ENCODE results near the gene TMEM119. TPM values are rescaled to one million over a fixed set of nuclear protein-coding genes. Genes with fewer than 3 reads are reported as not detected.
"Not testable (repeated sequence)": the region's sequence is repeated elsewhere in the genome, so short reads cannot be mapped to it uniquely, and the experiment has no call there.

TMEM119 gene
- total RNA-seq, 5 donors from 2014 or later (not counting 1 experiment from before 2014, with no cell fraction given), result 0.13 to 3.9 (median 0.98) TPM

GRCh38 chr12:108559007-108559655 lies 38.8 kb downstream of the TMEM119 start:
- Mint-ChIP-seq H3K27me3 (no peaks in the 10 kb centered on the region), H3K9me3 (no peaks in the 10 kb centered on the region), H3K27ac (peak overlapping the region; percentile 34 to 99), H3K4me3 (peak overlapping the region; percentile 98 to 100 (median 100)), H3K4me1 (peaks cover 61 to 79% (median 71%) of the 10 kb centered on the region in 3 donors), H3K36me3 (peaks cover 7% of the 10 kb centered on the region)
- H3K27ac ChIP-seq (ENCODE audit: low read length), result no peak overlapping the region
- ChIA-PET POLR2A (interaction anchor here in 1 of 2 donors (0.6 kb wide), 1 partner anchor 75 kb away, joined by 4 read pairs; no protein-coding TSS in a partner anchor), CTCF (interaction anchor here (0.6 to 0.7 kb wide), 3 partner anchors 10 to 259 kb away, joined by 3 to 7 read pairs (median 5); no protein-coding TSS in a partner anchor)
- WGBS (ENCODE audit: insufficient coverage), result 85% methylated on average over 5 of the region's 14 CpGs
- H3K9me3 ChIP-seq, result no peaks in the 10 kb centered on the region
- no peak overlapping the region for H3K4me3 ChIP-seq (ENCODE audit: control insufficient read depth in 1 of 2, extremely low read depth in 1 of 2, low read length in 1 of 2)
- peaks cover 4 to 13% of the 10 kb centered on the region in 2 donors for H3K36me3 ChIP-seq (ENCODE audit: control insufficient read depth in 2 of 2, extremely low read depth in 1 of 2, insufficient read depth in 1 of 2, low read length in 1 of 2)
- peaks cover 41 to 60% of the 10 kb centered on the region in 2 experiments for H3K4me1 ChIP-seq (ENCODE audit: control insufficient read depth in 1 of 2, extremely low read depth in 1 of 2, insufficient read depth in 2 of 2, low read length in 2 of 2)
- H3K27me3 ChIP-seq (replicated peaks in 1 of 2; ENCODE audit: control insufficient read depth in 2 of 2, extremely low read depth in 1 of 2, insufficient read depth in 2 of 2, low read length in 1 of 2), result no peaks in the 10 kb centered on the region
- DNase-seq (no peak), ATAC-seq (replicated peaks in 1 of 4) (no peak)

- H3K27me3 Mint-ChIP-seq; H3K36me3 ChIP-seq (ENCODE audit: control insufficient read depth in 2 of 2, extremely low read depth in 1 of 2, insufficient read depth in 1 of 2, low read length in 1 of 2); H3K27me3 ChIP-seq (replicated peaks in 1 of 2; ENCODE audit: control insufficient read depth in 2 of 2, extremely low read depth in 1 of 2, insufficient read depth in 2 of 2, low read length in 1 of 2); H3K9me3 Mint-ChIP-seq; ATAC-seq (replicated peaks in 1 of 4); DNase-seq; H3K27ac Mint-ChIP-seq; H3K9me3 ChIP-seq; H3K4me3 ChIP-seq (ENCODE audit: control insufficient read depth in 1 of 2, extremely low read depth in 1 of 2, low read length in 1 of 2); H3K27ac ChIP-seq (ENCODE audit: low read length): not testable (repeated sequence)
- ChIA-PET CTCF (interaction anchor here (0.6 to 1.2 kb wide), 5 partner anchors 24 to 656 kb away, joined by 3 to 5 read pairs (median 4); no protein-coding TSS in a partner anchor), POLR2A (interaction anchor here in 1 of 2 donors (0.6 kb wide), 1 partner anchor 1742 kb away, joined by 3 read pairs; no protein-coding TSS in a partner anchor)
- H3K4me3 Mint-ChIP-seq, result peak overlapping the region in 2 of 3 donors; percentile 21 to 98
- 87% methylated on average over 6 of the region's 9 CpGs for WGBS (ENCODE audit: insufficient coverage)
- peaks cover 13% of the 10 kb centered on the region for H3K36me3 Mint-ChIP-seq
- H3K4me1 ChIP-seq (ENCODE audit: control insufficient read depth in 1 of 2, extremely low read depth in 1 of 2, insufficient read depth in 2 of 2, low read length in 2 of 2), result peaks cover 33 to 38% of the 10 kb centered on the region in 2 experiments
- H3K4me1 Mint-ChIP-seq, result peaks cover 85 to 94% (median 89%) of the 10 kb centered on the region in 3 donors
Observed at GRCh38 chr12:108555383-108555782, 42.5 kb downstream of the TMEM119 start.

- no peaks in the 10 kb centered on the region for H3K27me3 ChIP-seq (replicated peaks in 1 of 2; ENCODE audit: control insufficient read depth in 2 of 2, extremely low read depth in 1 of 2, insufficient read depth in 2 of 2, low read length in 1 of 2)
- no peak for DNase-seq
- H3K27ac ChIP-seq (ENCODE audit: low read length), result no peak overlapping the region
- Mint-ChIP-seq H3K4me1 (peaks cover 81 to 87% (median 84%) of the 10 kb centered on the region in 3 donors), H3K27me3 (no peaks in the 10 kb centered on the region), H3K9me3 (no peaks in the 10 kb centered on the region), H3K4me3 (peak overlapping the region in 1 of 3 donors; percentile 48), H3K27ac (no peak overlapping the region), H3K36me3 (peaks cover 20% of the 10 kb centered on the region)
- peaks cover 4 to 8% of the 10 kb centered on the region in 2 donors for H3K36me3 ChIP-seq (ENCODE audit: control insufficient read depth in 2 of 2, extremely low read depth in 1 of 2, insufficient read depth in 1 of 2, low read length in 1 of 2)
- no peaks in the 10 kb centered on the region for H3K9me3 ChIP-seq
- 100% methylated on average over 3 of the region's 5 CpGs for WGBS (ENCODE audit: insufficient coverage)
- H3K4me1 ChIP-seq (ENCODE audit: control insufficient read depth in 1 of 2, extremely low read depth in 1 of 2, insufficient read depth in 2 of 2, low read length in 2 of 2), result peaks cover 20 to 24% of the 10 kb centered on the region in 2 experiments
- POLR2A ChIA-PET, result interaction anchor here in 1 of 2 donors (0.5 kb wide), 1 partner anchor 204 kb away, joined by 10 read pairs; no protein-coding TSS in a partner anchor
- no peak overlapping the region for H3K4me3 ChIP-seq (ENCODE audit: control insufficient read depth in 1 of 2, extremely low read depth in 1 of 2, low read length in 1 of 2)
- ATAC-seq (replicated peaks in 1 of 4), result no peak
- CTCF ChIA-PET, result interaction anchor here in 1 of 2 donors (0.5 kb wide), 1 partner anchor 43 kb away, joined by 6 read pairs; no protein-coding TSS in a partner anchor
Observed at GRCh38 chr12:108553799-108554198, 44.1 kb downstream of the TMEM119 start.

- H3K4me1 Mint-ChIP-seq, result peaks cover 63 to 69% (median 67%) of the 10 kb centered on the region in 3 donors
- no CpG with 5 or more reads among the region's 5 CpGs for WGBS (ENCODE audit: insufficient coverage)
- Histone ChIP-seq H3K4me1 (ENCODE audit: control insufficient read depth in 1 of 2, extremely low read depth in 1 of 2, insufficient read depth in 2 of 2, low read length in 2 of 2) (peaks cover 8% of the 10 kb centered on the region in 2 experiments), H3K27ac (ENCODE audit: low read length) (no peak overlapping the region), H3K4me3 (ENCODE audit: control insufficient read depth in 1 of 2, extremely low read depth in 1 of 2, low read length in 1 of 2) (no peak overlapping the region), H3K27me3 (replicated peaks in 1 of 2; ENCODE audit: control insufficient read depth in 2 of 2, extremely low read depth in 1 of 2, insufficient read depth in 2 of 2, low read length in 1 of 2) (no peaks in the 10 kb centered on the region), H3K36me3 (ENCODE audit: control insufficient read depth in 2 of 2, extremely low read depth in 1 of 2, insufficient read depth in 1 of 2, low read length in 1 of 2) (peaks cover 4 to 23% of the 10 kb centered on the region in 2 donors), H3K9me3 (no peaks in the 10 kb centered on the region)
- no peak for ATAC-seq (replicated peaks in 1 of 4)
- H3K27me3 Mint-ChIP-seq, result no peaks in the 10 kb centered on the region
- ChIA-PET CTCF (interaction anchor here (0.7 kb wide), 2 partner anchors 22 to 44 kb away, joined by 5 to 6 read pairs; no protein-coding TSS in a partner anchor), POLR2A (no interaction called here)
- DNase-seq, result no peak
- no peaks in the 10 kb centered on the region for H3K9me3 Mint-ChIP-seq
- peak overlapping the region; percentile 34 to 53 (median 48) for H3K4me3 Mint-ChIP-seq
- H3K36me3 Mint-ChIP-seq, result peaks cover 30% of the 10 kb centered on the region
- peak overlapping the region in 1 of 2 donors; percentile 16 for H3K27ac Mint-ChIP-seq
Observed at GRCh38 chr12:108551535-108551934, 46.3 kb downstream of the TMEM119 start.

- H3K36me3 Mint-ChIP-seq, result peaks cover 41% of the 10 kb centered on the region
- H3K4me3 Mint-ChIP-seq, result no peak overlapping the region
- ChIA-PET CTCF (interaction anchor here (0.6 to 1.2 kb wide), 4 partner anchors 11 to 720 kb away, joined by 3 to 4 read pairs (median 4); no protein-coding TSS in a partner anchor), POLR2A (interaction anchor here (0.6 kb wide), 4 partner anchors 23 to 1176 kb away, joined by 3 to 11 read pairs (median 4); no protein-coding TSS in a partner anchor)
- 93% methylated on average over 3 of the region's 7 CpGs for WGBS (ENCODE audit: insufficient coverage)
- no peaks in the 10 kb centered on the region for H3K27me3 Mint-ChIP-seq
- H3K27ac Mint-ChIP-seq, result peak overlapping the region in 1 of 2 donors; percentile 23
- Histone ChIP-seq H3K36me3 (ENCODE audit: control insufficient read depth in 2 of 2, extremely low read depth in 1 of 2, insufficient read depth in 1 of 2, low read length in 1 of 2) (peaks cover 0 to 45% of the 10 kb centered on the region in 2 donors), H3K4me3 (ENCODE audit: control insufficient read depth in 1 of 2, extremely low read depth in 1 of 2, low read length in 1 of 2) (no peak overlapping the region), H3K27me3 (replicated peaks in 1 of 2; ENCODE audit: control insufficient read depth in 2 of 2, extremely low read depth in 1 of 2, insufficient read depth in 2 of 2, low read length in 1 of 2) (no peaks in the 10 kb centered on the region), H3K27ac (ENCODE audit: low read length) (no peak overlapping the region), H3K4me1 (ENCODE audit: control insufficient read depth in 1 of 2, extremely low read depth in 1 of 2, insufficient read depth in 2 of 2, low read length in 2 of 2) (peaks cover 0 to 4% of the 10 kb centered on the region in 2 experiments), H3K9me3 (no peaks in the 10 kb centered on the region)
- H3K4me1 Mint-ChIP-seq, result peaks cover 50 to 51% (median 51%) of the 10 kb centered on the region in 3 donors
- no peak for DNase-seq
- no peak for ATAC-seq (replicated peaks in 1 of 4)
- no peaks in the 10 kb centered on the region for H3K9me3 Mint-ChIP-seq
Observed at GRCh38 chr12:108548954-108549521, 48.8 kb downstream of the TMEM119 start.

- CTCF ChIA-PET, result no interaction called here
- H3K4me3 ChIP-seq (ENCODE audit: control insufficient read depth in 1 of 2, extremely low read depth in 1 of 2, low read length in 1 of 2), result no peak overlapping the region
- H3K27me3 ChIP-seq (replicated peaks in 1 of 2; ENCODE audit: control insufficient read depth in 2 of 2, extremely low read depth in 1 of 2, insufficient read depth in 2 of 2, low read length in 1 of 2), result no peaks in the 10 kb centered on the region
- Mint-ChIP-seq H3K4me3 (no peak overlapping the region), H3K36me3 (peaks cover 49% of the 10 kb centered on the region), H3K27ac (no peak overlapping the region), H3K27me3 (no peaks in the 10 kb centered on the region), H3K9me3 (no peaks in the 10 kb centered on the region), H3K4me1 (peaks cover 40 to 45% (median 42%) of the 10 kb centered on the region in 3 donors)
- H3K36me3 ChIP-seq (ENCODE audit: control insufficient read depth in 2 of 2, extremely low read depth in 1 of 2, insufficient read depth in 1 of 2, low read length in 1 of 2), result peaks cover 0 to 59% of the 10 kb centered on the region in 2 donors
- POLR2A ChIA-PET, result no interaction called here
- H3K4me1 ChIP-seq (ENCODE audit: control insufficient read depth in 1 of 2, extremely low read depth in 1 of 2, insufficient read depth in 2 of 2, low read length in 2 of 2), result peaks cover 0 to 2% of the 10 kb centered on the region in 2 experiments
- WGBS (ENCODE audit: insufficient coverage), result 95% methylated on average over 9 of the region's 9 CpGs
- H3K27ac ChIP-seq (ENCODE audit: low read length), result no peak overlapping the region
- no peak for DNase-seq
- no peaks in the 10 kb centered on the region for H3K9me3 ChIP-seq
- no peak for ATAC-seq (replicated peaks in 1 of 4)
Observed at GRCh38 chr12:108547686-108548085, 50.2 kb downstream of the TMEM119 start.

Measured in T-cell (primary cell).